ENCODE data around the gene AP3B1. TPM values are rescaled to one million over a fixed set of nuclear protein-coding genes. Genes with fewer than 3 reads are reported as not detected.

The AP3B1 gene
- total RNA-seq, 1 donor from 2014 or later = 40.0 TPM

DNA sequence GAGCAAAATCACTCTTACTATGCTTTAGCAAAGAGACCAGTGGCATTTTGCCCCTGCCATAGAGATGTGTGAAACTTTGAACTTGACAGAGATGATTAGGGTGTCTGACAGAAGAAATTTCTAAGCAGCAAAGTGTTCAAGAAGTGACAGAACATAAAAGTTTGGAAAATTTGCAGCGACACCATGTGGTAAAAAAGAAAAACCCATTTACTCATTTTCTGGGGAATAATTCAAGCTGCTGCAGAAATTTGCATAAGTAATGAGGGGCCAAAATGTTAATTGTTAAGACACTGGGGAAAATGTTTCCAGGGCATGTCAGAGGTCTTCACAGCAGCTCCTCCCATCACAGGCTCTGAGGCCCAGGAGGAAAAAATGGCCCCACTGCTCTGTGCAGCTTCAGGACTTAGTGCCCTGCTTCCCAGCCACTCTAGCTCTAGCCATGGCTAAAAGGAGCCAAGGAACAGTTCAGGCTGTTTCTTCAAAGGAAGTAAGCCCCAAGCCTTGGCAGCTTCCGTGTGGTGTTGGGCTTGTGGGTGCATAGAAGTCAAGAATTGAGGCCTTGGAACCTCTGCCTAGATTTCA, 6.1 kb upstream of the AP3B1 start:
- H3K4me3 ChIP-seq = no peak overlapping the region
- no peak overlapping the region for H3K27ac ChIP-seq
- TF ChIP-seq, protein P1, sequence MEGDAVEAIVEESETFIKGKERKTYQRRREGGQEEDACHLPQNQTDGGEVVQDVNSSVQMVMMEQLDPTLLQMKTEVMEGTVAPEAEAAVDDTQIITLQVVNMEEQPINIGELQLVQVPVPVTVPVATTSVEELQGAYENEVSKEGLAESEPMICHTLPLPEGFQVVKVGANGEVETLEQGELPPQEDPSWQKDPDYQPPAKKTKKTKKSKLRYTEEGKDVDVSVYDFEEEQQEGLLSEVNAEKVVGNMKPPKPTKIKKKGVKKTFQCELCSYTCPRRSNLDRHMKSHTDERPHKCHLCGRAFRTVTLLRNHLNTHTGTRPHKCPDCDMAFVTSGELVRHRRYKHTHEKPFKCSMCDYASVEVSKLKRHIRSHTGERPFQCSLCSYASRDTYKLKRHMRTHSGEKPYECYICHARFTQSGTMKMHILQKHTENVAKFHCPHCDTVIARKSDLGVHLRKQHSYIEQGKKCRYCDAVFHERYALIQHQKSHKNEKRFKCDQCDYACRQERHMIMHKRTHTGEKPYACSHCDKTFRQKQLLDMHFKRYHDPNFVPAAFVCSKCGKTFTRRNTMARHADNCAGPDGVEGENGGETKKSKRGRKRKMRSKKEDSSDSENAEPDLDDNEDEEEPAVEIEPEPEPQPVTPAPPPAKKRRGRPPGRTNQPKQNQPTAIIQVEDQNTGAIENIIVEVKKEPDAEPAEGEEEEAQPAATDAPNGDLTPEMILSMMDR (IDR thresholded peaks at IDR 0.05) = peak; percentile 26
- ATAC-seq (no peak), DNase-seq (no peak)
- no peaks in the 10 kb centered on the region for H3K36me3 ChIP-seq
- H3K27me3 ChIP-seq (ENCODE audit: low read depth) = no peaks in the 10 kb centered on the region
- peaks cover 4% of the 10 kb centered on the region for H3K4me1 ChIP-seq
- intact Hi-C loops (cut with DNase I) = no loop called here
- H3K9me3 ChIP-seq = no peaks in the 10 kb centered on the region

DNA sequence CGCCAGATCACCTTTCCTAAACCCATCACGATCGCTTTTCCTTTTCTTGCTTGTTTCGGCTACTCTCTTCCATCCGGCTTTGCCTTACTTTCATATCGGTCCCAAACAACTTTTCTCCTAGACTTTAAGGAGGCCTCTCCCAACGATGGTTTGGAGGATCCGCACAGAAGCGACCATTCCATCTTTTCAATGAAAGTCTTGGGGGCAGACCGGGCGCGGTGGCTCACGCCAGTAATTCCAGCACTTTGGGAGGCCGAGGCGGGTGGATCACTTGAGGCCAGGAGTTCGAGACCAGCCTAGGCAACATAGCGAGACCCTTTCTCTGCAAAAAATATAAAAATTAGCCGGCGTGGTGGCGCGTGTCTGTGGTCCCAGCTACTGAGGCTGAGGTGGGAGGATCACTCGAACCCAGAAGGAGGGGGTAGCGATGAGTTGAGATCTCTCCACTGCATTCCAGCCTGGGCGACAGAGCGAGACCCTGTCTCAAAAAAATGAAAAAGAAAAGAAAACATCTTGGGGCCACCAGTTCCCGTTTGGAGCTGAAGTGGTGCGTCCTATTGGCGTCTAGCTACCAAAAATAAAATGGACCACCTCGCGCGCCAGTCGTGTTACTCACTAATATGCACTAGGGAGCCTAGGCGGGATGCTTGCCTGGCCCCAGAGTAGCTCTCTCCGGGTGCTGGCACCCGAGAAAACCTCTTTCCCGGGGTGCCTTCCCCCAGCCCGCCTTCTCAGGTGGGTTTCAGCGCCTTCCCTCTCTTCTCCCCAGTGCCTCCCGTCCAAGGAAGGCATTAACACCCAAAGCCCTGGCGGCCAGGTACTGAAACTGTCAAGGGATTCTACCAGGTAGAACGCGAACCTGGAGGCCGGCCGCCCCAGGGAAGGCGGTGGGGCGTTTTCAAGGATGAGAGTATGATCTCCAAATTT, 800 bp upstream of the AP3B1 start:
- DNase-seq = peak; percentile 67
- no peaks in the 10 kb centered on the region for H3K27me3 ChIP-seq (ENCODE audit: low read depth)

DNA sequence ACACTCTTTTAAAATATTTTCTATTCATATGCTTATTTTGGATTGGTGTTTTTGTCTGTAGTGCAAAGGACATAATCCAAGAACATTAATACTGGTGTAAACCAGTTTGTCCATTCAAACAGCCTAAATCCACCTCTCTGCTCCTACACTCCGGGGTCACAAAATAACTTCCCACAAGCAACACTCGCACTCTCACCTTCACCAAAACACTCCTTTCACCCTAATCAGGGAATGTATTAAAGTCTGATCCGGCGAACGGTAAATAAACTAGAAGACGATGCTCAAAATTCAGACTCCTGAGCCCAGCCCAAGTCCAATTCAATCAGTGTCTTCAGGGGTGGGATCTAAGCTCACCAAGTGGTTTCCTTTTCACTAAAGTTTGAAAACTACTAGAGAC, 649 bp downstream of the AP3B1 start:
- peak in 1 of 2 donors; percentile 0 for ATAC-seq
- no peak for DNase-seq
- intact Hi-C loops (cut with DNase I) = no loop called here
- H3K9me3 ChIP-seq = no peaks in the 10 kb centered on the region
- peaks cover 27% of the 10 kb centered on the region for H3K4me1 ChIP-seq
- TF ChIP-seq, protein P1 (IDR thresholded peaks at IDR 0.05) = no peak
- H3K27ac ChIP-seq = peak overlapping the region; percentile 95
- no peaks in the 10 kb centered on the region for H3K27me3 ChIP-seq (ENCODE audit: low read depth)
- peak overlapping the region; percentile 87 for H3K4me3 ChIP-seq
- no peaks in the 10 kb centered on the region for H3K36me3 ChIP-seq

More for the DNA sequence above, 800 bp upstream of the AP3B1 start:
- peak; percentile 54 to 68 for ATAC-seq
- peak overlapping the region; percentile 87 for H3K4me3 ChIP-seq
- TF ChIP-seq, protein P1 (IDR thresholded peaks at IDR 0.05) = peak; percentile 24
- H3K36me3 ChIP-seq = no peaks in the 10 kb centered on the region
- H3K4me1 ChIP-seq = peaks cover 17% of the 10 kb centered on the region
- intact Hi-C loops (cut with DNase I) = no loop called here
- H3K27ac ChIP-seq = peak overlapping the region; percentile 95
- no peaks in the 10 kb centered on the region for H3K9me3 ChIP-seq

DNA sequence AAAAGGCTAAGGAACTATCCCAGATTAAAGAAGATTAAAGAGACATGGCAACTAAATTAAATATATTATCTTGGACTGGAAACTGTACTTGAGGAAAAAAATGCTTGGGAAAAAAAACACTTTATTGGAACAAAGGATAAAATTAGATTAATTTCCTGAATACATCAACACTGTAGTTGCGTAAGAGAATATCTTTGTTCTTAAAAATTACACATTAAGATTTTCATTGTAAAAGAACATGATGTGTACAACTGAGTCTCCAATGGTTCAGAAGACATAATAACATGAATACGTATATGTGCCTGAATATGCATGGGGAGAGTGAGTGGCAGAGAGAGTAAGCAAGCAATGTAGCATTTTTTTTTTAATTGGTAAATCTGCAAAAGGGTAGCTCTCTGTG, 2.8 kb downstream of the AP3B1 start:
- ATAC-seq (no peak), DNase-seq (no peak)
- no peak overlapping the region for H3K4me3 ChIP-seq
- H3K27ac ChIP-seq = no peak overlapping the region
- intact Hi-C loops (cut with DNase I) = no loop called here
- H3K27me3 ChIP-seq (ENCODE audit: low read depth) = no peaks in the 10 kb centered on the region
- no peaks in the 10 kb centered on the region for H3K36me3 ChIP-seq
- H3K4me1 ChIP-seq = peaks cover 27% of the 10 kb centered on the region
- TF ChIP-seq, protein P1 (IDR thresholded peaks at IDR 0.05) = no peak
- no peaks in the 10 kb centered on the region for H3K9me3 ChIP-seq

DNA sequence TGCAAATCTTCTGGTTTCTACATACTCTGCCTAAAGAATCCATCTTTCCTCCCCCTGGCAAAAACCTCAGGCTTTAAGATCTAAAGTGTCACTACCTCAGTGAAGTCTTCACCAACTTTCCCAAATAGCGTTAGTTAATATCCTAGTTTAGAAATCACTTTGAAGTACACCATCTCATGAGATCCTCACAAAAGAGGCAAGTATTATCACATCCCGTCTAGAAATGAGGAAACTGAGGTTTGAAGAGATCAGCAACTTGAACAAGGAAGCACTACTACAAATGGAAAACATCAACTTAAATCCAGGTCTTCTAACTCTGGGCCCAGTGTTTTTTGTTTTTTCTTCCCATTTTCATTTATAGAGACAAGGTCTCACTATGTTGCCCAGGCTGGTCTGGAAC, 4.6 kb downstream of the AP3B1 start:
- no peak for ATAC-seq
- Histone ChIP-seq H3K36me3 (no peaks in the 10 kb centered on the region), H3K27me3 (ENCODE audit: low read depth) (no peaks in the 10 kb centered on the region), H3K27ac (no peak overlapping the region), H3K9me3 (no peaks in the 10 kb centered on the region), H3K4me1 (peaks cover 19% of the 10 kb centered on the region), H3K4me3 (no peak overlapping the region)
- TF ChIP-seq, protein P1 (IDR thresholded peaks at IDR 0.05) = no peak
- intact Hi-C loops (cut with DNase I) = no loop called here
- no peak for DNase-seq

Measured in lower lobe of right lung (tissue), 2 donors.